A549 (cell line): ENCODE results near the gene MBP.

Experiments used
- EP300 ChIP-seq, 2 experiments: fragments of >200 bp; sonication (Bioruptor Twin); formaldehyde crosslinking; IDR thresholded peaks; 2 replicates in 1 of 2; 3 replicates in 1 of 2; pipeline ENCODE4 v1.6.1; 2016 to 2017
- FOSL2 ChIP-seq, 2 experiments: fragments of 450-650 bp in 1 of 2; fragments of >200 bp in 1 of 2; sonication (Bioruptor Twin) in 1 of 2; formaldehyde crosslinking; IDR thresholded peaks; 2 replicates each; pipeline versions ENCODE4 v1.5.0 to v1.6.1; 2016 to 2020; ENCODE audit warnings: mild to moderate bottlenecking in 1 of 2, moderate library complexity in 1 of 2
- HDAC2 ChIP-seq: fragments of 200-600 bp; sonication (generic); IDR thresholded peaks from 2 replicates; pipeline ENCODE4 v1.6.1; 2016
- JUN ChIP-seq, 2 experiments: fragments of >200 bp; sonication (Bioruptor Twin); formaldehyde crosslinking; IDR thresholded peaks; 2 replicates in 1 of 2; 3 replicates in 1 of 2; pipeline ENCODE4 v1.6.1; 2016 to 2017
- JUNB ChIP-seq: fragments of >200 bp; sonication (Bioruptor Twin); formaldehyde crosslinking; IDR thresholded peaks from 2 replicates; pipeline ENCODE4 v1.6.1; 2016
- MAFK ChIP-seq: fragments of 450-650 bp; IDR thresholded peaks from 2 replicates; pipeline ENCODE4 v1.6.1; 2014; ENCODE audit not compliant: partially characterized antibody
- MYC ChIP-seq: IDR thresholded peaks from 2 replicates; pipeline ENCODE4 v1.6.1; 2012; ENCODE audit warnings: mild to moderate bottlenecking, inconsistent platforms, low read length, improper control_type of control experiment, borderline replicate concordance
- POLR2A ChIP-seq: IDR thresholded peaks from 2 replicates; pipeline ENCODE4 v1.6.1; 2012; ENCODE audit warnings: mild to moderate bottlenecking, low read length
- RCOR1 ChIP-seq: fragments of 150-350 bp; IDR thresholded peaks from 2 replicates; pipeline ENCODE4 v1.6.1; 2014; ENCODE audit warnings: antibody characterized with exemption, low read length, low read depth
- SREBF2 ChIP-seq: fragments of 450-650 bp; IDR thresholded peaks from 2 replicates; pipeline ENCODE4 v1.6.1; 2014; ENCODE audit warnings: mild to moderate bottlenecking, moderate library complexity
- TF ChIP-seq, protein P1 (sequence below): fragments of >200 bp; sonication (Bioruptor Twin); formaldehyde crosslinking; IDR thresholded peaks from 3 replicates; pipeline ENCODE4 v1.5.1; 2016
- TF ChIP-seq, protein P2 (sequence below): fragments of 150-350 bp; IDR thresholded peaks from 2 replicates; pipeline ENCODE4 v1.6.1; 2014; ENCODE audit warnings: low read depth, mild to moderate bottlenecking, low read length
- TF ChIP-seq, protein P3 (sequence below): IDR thresholded peaks from 2 replicates; pipeline ENCODE4 v1.6.1; 2012
- TF ChIP-seq, protein P4 (sequence below): fragments of 200-600 bp; sonication (generic); IDR thresholded peaks from 2 replicates; pipeline ENCODE4 v1.6.1; 2016; ENCODE audit warnings: antibody characterized with exemption, mild to moderate bottlenecking, moderate library complexity

DNA sequence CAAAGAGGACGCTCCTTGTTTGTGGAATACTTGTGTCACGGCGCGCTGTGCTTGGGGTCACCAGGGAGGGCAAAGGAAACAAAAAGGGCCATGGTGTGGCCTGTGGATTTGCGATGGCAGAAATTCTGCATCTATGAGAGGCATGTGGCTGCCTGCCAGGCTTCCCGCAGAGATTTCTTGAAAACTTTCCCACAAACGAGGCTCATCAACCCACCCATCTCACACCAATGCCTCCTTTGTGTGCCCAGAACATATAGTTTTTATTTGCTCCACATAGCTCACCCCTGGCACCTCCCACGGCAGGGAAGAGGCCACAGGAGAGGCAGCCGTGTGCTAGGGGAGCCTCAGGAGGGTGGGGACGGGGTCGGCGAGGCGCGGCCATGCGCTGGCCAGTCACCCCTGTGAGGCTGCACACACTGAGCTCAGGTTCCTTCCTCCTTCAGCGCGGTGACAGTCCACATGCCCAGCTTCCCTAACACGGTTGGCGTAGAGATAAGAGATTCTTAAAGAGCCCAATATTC lies 100.3 kb downstream of the MBP start:
- TF ChIP-seq, protein P1, sequence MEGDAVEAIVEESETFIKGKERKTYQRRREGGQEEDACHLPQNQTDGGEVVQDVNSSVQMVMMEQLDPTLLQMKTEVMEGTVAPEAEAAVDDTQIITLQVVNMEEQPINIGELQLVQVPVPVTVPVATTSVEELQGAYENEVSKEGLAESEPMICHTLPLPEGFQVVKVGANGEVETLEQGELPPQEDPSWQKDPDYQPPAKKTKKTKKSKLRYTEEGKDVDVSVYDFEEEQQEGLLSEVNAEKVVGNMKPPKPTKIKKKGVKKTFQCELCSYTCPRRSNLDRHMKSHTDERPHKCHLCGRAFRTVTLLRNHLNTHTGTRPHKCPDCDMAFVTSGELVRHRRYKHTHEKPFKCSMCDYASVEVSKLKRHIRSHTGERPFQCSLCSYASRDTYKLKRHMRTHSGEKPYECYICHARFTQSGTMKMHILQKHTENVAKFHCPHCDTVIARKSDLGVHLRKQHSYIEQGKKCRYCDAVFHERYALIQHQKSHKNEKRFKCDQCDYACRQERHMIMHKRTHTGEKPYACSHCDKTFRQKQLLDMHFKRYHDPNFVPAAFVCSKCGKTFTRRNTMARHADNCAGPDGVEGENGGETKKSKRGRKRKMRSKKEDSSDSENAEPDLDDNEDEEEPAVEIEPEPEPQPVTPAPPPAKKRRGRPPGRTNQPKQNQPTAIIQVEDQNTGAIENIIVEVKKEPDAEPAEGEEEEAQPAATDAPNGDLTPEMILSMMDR: no peak
- TF ChIP-seq POLR2A (no peak), RCOR1 (no peak), MYC (no peak), JUN (IDR thresholded peaks at IDR 0.05) (no peak), EP300 (IDR thresholded peaks at IDR 0.05) (no peak), SREBF2 (no peak), MAFK (no peak), JUNB (no peak), FOSL2 (IDR thresholded peaks at IDR 0.05) (no peak), FOSL2 (CRISPR knock-in tag; IDR thresholded peaks at IDR 0.05) (no peak), HDAC2 (no peak)
- TF ChIP-seq, protein P2, sequence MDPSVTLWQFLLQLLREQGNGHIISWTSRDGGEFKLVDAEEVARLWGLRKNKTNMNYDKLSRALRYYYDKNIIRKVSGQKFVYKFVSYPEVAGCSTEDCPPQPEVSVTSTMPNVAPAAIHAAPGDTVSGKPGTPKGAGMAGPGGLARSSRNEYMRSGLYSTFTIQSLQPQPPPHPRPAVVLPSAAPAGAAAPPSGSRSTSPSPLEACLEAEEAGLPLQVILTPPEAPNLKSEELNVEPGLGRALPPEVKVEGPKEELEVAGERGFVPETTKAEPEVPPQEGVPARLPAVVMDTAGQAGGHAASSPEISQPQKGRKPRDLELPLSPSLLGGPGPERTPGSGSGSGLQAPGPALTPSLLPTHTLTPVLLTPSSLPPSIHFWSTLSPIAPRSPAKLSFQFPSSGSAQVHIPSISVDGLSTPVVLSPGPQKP: no peak
- TF ChIP-seq, protein P3, sequence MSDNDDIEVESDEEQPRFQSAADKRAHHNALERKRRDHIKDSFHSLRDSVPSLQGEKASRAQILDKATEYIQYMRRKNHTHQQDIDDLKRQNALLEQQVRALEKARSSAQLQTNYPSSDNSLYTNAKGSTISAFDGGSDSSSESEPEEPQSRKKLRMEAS: no peak
- TF ChIP-seq, protein P4, sequence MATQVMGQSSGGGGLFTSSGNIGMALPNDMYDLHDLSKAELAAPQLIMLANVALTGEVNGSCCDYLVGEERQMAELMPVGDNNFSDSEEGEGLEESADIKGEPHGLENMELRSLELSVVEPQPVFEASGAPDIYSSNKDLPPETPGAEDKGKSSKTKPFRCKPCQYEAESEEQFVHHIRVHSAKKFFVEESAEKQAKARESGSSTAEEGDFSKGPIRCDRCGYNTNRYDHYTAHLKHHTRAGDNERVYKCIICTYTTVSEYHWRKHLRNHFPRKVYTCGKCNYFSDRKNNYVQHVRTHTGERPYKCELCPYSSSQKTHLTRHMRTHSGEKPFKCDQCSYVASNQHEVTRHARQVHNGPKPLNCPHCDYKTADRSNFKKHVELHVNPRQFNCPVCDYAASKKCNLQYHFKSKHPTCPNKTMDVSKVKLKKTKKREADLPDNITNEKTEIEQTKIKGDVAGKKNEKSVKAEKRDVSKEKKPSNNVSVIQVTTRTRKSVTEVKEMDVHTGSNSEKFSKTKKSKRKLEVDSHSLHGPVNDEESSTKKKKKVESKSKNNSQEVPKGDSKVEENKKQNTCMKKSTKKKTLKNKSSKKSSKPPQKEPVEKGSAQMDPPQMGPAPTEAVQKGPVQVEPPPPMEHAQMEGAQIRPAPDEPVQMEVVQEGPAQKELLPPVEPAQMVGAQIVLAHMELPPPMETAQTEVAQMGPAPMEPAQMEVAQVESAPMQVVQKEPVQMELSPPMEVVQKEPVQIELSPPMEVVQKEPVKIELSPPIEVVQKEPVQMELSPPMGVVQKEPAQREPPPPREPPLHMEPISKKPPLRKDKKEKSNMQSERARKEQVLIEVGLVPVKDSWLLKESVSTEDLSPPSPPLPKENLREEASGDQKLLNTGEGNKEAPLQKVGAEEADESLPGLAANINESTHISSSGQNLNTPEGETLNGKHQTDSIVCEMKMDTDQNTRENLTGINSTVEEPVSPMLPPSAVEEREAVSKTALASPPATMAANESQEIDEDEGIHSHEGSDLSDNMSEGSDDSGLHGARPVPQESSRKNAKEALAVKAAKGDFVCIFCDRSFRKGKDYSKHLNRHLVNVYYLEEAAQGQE: no peak
